ENCODE results near the gene KRTAP12-4.

- TF ChIP-seq CTCF (IDR thresholded peaks at IDR 0.05), result no peak
- TF ChIP-seq POLR2A (IDR thresholded peaks at IDR 0.05), result no peak
Observed at GRCh38 chr21:44613386-44614155, 40.9 kb downstream of the KRTAP12-4 start.
